HepG2 (cell line): ENCODE data around the gene PEMT. TPM values are rescaled to one million over a fixed set of nuclear protein-coding genes. Genes with fewer than 3 reads are reported as not detected.

Experiments used
- ATF1 ChIP-seq: IDR thresholded peaks from 2 replicates; pipeline ENCODE4 v1.6.1; 2016; ENCODE audit warnings: mild to moderate bottlenecking, control low read depth
- BCL6 ChIP-seq: IDR thresholded peaks from 2 replicates; pipeline ENCODE4 v1.6.1; 2016; ENCODE audit warnings: missing genetic modification reagents, missing compliant biosample characterization
- KDM5B ChIP-seq: sonication (generic); formaldehyde crosslinking; IDR thresholded peaks from 2 replicates; pipeline ENCODE4 v1.4.0; 2020; ENCODE audit warnings: missing genetic modification reagents, mild to moderate bottlenecking, borderline replicate concordance
- MED13 ChIP-seq: sonication (generic); formaldehyde crosslinking; IDR thresholded peaks from 2 replicates; pipeline ENCODE4 v1.5.0; 2020; ENCODE audit warnings: missing genetic modification reagents
- NRL ChIP-seq: sonication (generic); formaldehyde crosslinking; IDR thresholded peaks from 2 replicates; pipeline ENCODE4 v1.5.0; 2020; ENCODE audit warnings: missing genetic modification reagents, mild to moderate bottlenecking, moderate library complexity, borderline replicate concordance
- PAX8 ChIP-seq: sonication (generic); formaldehyde crosslinking; IDR thresholded peaks from 2 replicates; pipeline ENCODE4 v1.8.0; 2022; ENCODE audit warnings: mild to moderate bottlenecking, missing genetic modification reagents, borderline replicate concordance
- RFX1 ChIP-seq: fragments of 450-650 bp; IDR thresholded peaks from 2 replicates; pipeline ENCODE4 v1.6.1; 2017
- ZMYM4 ChIP-seq: sonication (generic); formaldehyde crosslinking; IDR thresholded peaks from 2 replicates; pipeline ENCODE4 v1.8.1; 2023; ENCODE audit warnings: mild to moderate bottlenecking, missing genetic modification reagents
- ZNF3 ChIP-seq: IDR thresholded peaks from 2 replicates; pipeline ENCODE4 v1.7.0; 2017; ENCODE audit warnings: inconsistent platforms
- ZNF556 ChIP-seq: sonication (generic); formaldehyde crosslinking; IDR thresholded peaks from 2 replicates; pipeline ENCODE4 v1.4.0; 2020; ENCODE audit warnings: mild to moderate bottlenecking, missing genetic modification reagents, borderline replicate concordance
- ZNF75D ChIP-seq: sonication (generic); formaldehyde crosslinking; IDR thresholded peaks from 2 replicates; pipeline ENCODE4 v1.8.1; 2023; ENCODE audit warnings: missing genetic modification reagents, mild to moderate bottlenecking, borderline replicate concordance
- ZNF816 ChIP-seq: sonication (generic); formaldehyde crosslinking; IDR thresholded peaks from 2 replicates; pipeline ENCODE4 v1.8.0; 2022; ENCODE audit warnings: missing genetic modification reagents, mild to moderate bottlenecking, borderline replicate concordance
- ZNF891 ChIP-seq: sonication (generic); formaldehyde crosslinking; IDR thresholded peaks from 2 replicates; pipeline ENCODE4 v1.5.0; 2020; ENCODE audit warnings: mild to moderate bottlenecking, missing genetic modification reagents
- polyA plus RNA-seq, 8 experiments: library from polyadenylated mRNA; depleted of rRNA in 3 of 8; stranded (reverse) in 7 of 8; unstranded in 1 of 8; fragments of >200 nt; fragmentation: Illumina TruSeq in 4 of 8; extraction: Trizol in 4 of 8; gene quantifications; 2 replicates each; pipeline versions ENCODE4 v1.2.1 to v1.2.3, GENCODE V29; 2011 to 2016; ENCODE audit warnings: low read depth in 4 of 8, missing spikeins in 1 of 8, mixed read lengths in 1 of 8; ENCODE audit not compliant: insufficient read depth in 1 of 8
- total RNA-seq, 5 experiments: library from RNA; depleted of rRNA; stranded (reverse); fragments of >200 nt; fragmentation: Illumina TruSeq; extraction: Trizol; gene quantifications; 2 replicates each; pipeline ENCODE4 v1.2.3, GENCODE V29; 2016; ENCODE audit warnings: low read depth in 1 of 5
- TF ChIP-seq, protein P1 (sequence below): sonication (generic); formaldehyde crosslinking; IDR thresholded peaks from 2 replicates; pipeline ENCODE4 v1.4.0; 2020; ENCODE audit warnings: mild to moderate bottlenecking, low read depth, missing genetic modification reagents
- TF ChIP-seq, protein P2 (sequence below): IDR thresholded peaks from 2 replicates; pipeline ENCODE4 v1.6.1; 2018; ENCODE audit warnings: missing genetic modification reagents, mild to moderate bottlenecking, missing compliant biosample characterization
- TF ChIP-seq, protein P3 (sequence below): sonication (generic); formaldehyde crosslinking; IDR thresholded peaks from 2 replicates; pipeline ENCODE4 v1.5.0; 2020; ENCODE audit warnings: mild to moderate bottlenecking, missing genetic modification reagents, borderline replicate concordance
- TF ChIP-seq, protein P4 (sequence below): sonication (generic); formaldehyde crosslinking; IDR thresholded peaks from 2 replicates; pipeline ENCODE4 v1.8.1; 2023; ENCODE audit warnings: mild to moderate bottlenecking, moderate library complexity, missing genetic modification reagents

Gene PEMT
- total and polyA plus RNA-seq, 2 of the 13 experiments (the other 11 are each of a cell fraction or from before 2014, with no cell fraction given), result 31.7 to 43.6 TPM

DNA sequence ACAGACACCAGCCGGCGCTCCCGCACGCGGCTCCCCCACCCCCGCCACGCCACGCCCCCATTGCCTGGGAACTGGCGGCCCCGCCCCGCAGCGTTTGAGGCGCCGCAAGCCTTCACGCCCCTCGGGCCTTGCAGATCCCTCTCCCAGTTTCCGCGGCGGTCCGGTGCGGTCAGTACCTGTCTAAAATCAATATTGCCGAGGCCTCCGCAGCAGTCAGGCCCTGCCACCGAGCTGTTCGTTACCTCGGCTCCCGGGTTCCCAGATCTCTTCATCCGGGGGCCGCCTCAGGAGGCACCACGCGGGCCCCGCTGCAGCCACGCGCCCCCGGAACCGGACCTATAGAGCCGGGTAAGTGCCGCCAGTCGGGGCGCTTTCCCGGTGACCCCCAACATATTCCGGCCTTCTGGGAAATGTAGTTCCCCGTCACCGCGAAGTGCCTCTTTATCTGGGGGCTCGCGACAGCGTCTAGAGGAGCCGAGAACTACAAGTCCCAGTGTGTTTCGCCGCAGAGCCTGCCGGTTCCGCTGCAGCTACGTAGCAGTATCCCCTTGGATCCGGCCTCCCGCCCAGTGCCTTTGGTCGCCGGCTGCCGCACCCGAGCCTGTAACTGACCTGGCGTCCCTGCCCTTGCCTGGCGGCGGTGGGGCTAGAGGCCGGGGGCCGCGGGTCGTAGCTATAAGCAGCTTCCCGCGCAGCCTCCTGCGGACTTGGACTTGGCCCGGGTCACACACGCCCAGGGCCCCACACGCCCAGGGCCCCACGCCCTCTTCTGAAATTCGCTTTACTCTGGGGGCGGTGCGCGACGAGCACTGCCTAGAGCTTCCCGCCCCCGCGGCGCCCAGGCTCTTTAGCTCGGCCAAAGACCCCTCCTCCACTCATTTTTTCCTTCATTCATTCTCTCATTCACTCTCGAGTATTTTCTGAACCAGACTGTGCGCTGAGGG, at the start of gene PEMT (continued):
- peak; percentile 74 for TF ChIP-seq NRL (CRISPR knock-in tag)
- TF ChIP-seq ZNF816 (CRISPR knock-in tag), result no peak
- TF ChIP-seq, protein P1, sequence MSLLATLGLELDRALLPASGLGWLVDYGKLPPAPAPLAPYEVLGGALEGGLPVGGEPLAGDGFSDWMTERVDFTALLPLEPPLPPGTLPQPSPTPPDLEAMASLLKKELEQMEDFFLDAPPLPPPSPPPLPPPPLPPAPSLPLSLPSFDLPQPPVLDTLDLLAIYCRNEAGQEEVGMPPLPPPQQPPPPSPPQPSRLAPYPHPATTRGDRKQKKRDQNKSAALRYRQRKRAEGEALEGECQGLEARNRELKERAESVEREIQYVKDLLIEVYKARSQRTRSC (CRISPR knock-in tag), result no peak
- TF ChIP-seq KDM5B, result peak; percentile 90
- TF ChIP-seq, protein P2, sequence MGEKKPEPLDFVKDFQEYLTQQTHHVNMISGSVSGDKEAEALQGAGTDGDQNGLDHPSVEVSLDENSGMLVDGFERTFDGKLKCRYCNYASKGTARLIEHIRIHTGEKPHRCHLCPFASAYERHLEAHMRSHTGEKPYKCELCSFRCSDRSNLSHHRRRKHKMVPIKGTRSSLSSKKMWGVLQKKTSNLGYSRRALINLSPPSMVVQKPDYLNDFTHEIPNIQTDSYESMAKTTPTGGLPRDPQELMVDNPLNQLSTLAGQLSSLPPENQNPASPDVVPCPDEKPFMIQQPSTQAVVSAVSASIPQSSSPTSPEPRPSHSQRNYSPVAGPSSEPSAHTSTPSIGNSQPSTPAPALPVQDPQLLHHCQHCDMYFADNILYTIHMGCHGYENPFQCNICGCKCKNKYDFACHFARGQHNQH (CRISPR knock-in tag), result peak; percentile 80
- TF ChIP-seq ZNF3 (CRISPR knock-in tag), result no peak
- TF ChIP-seq BCL6 (CRISPR knock-in tag), result 0 out of 2 replicates have a peak, but pooled peaks have one; percentile 4
- no peak for TF ChIP-seq MED13 (CRISPR knock-in tag)
- no peak for TF ChIP-seq RFX1
- TF ChIP-seq, protein P3, sequence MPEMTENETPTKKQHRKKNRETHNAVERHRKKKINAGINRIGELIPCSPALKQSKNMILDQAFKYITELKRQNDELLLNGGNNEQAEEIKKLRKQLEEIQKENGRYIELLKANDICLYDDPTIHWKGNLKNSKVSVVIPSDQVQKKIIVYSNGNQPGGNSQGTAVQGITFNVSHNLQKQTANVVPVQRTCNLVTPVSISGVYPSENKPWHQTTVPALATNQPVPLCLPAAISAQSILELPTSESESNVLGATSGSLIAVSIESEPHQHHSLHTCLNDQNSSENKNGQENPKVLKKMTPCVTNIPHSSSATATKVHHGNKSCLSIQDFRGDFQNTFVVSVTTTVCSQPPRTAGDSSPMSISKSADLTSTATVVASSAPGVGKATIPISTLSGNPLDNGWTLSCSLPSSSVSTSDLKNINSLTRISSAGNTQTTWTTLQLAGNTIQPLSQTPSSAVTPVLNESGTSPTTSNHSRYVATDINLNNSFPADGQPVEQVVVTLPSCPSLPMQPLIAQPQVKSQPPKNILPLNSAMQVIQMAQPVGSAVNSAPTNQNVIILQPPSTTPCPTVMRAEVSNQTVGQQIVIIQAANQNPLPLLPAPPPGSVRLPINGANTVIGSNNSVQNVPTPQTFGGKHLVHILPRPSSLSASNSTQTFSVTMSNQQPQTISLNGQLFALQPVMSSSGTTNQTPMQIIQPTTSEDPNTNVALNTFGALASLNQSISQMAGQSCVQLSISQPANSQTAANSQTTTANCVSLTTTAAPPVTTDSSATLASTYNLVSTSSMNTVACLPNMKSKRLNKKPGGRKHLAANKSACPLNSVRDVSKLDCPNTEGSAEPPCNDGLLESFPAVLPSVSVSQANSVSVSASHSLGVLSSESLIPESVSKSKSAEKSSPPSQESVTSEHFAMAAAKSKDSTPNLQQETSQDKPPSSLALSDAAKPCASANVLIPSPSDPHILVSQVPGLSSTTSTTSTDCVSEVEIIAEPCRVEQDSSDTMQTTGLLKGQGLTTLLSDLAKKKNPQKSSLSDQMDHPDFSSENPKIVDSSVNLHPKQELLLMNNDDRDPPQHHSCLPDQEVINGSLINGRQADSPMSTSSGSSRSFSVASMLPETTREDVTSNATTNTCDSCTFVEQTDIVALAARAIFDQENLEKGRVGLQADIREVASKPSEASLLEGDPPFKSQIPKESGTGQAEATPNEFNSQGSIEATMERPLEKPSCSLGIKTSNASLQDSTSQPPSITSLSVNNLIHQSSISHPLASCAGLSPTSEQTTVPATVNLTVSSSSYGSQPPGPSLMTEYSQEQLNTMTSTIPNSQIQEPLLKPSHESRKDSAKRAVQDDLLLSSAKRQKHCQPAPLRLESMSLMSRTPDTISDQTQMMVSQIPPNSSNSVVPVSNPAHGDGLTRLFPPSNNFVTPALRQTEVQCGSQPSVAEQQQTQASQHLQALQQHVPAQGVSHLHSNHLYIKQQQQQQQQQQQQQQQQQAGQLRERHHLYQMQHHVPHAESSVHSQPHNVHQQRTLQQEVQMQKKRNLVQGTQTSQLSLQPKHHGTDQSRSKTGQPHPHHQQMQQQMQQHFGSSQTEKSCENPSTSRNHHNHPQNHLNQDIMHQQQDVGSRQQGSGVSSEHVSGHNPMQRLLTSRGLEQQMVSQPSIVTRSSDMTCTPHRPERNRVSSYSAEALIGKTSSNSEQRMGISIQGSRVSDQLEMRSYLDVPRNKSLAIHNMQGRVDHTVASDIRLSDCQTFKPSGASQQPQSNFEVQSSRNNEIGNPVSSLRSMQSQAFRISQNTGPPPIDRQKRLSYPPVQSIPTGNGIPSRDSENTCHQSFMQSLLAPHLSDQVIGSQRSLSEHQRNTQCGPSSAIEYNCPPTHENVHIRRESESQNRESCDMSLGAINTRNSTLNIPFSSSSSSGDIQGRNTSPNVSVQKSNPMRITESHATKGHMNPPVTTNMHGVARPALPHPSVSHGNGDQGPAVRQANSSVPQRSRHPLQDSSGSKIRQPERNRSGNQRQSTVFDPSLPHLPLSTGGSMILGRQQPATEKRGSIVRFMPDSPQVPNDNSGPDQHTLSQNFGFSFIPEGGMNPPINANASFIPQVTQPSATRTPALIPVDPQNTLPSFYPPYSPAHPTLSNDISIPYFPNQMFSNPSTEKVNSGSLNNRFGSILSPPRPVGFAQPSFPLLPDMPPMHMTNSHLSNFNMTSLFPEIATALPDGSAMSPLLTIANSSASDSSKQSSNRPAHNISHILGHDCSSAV (CRISPR knock-in tag), result no peak; the same call in 1 of the 2 replicates
- no peak for TF ChIP-seq ZNF75D (CRISPR knock-in tag)
- TF ChIP-seq, protein P4, sequence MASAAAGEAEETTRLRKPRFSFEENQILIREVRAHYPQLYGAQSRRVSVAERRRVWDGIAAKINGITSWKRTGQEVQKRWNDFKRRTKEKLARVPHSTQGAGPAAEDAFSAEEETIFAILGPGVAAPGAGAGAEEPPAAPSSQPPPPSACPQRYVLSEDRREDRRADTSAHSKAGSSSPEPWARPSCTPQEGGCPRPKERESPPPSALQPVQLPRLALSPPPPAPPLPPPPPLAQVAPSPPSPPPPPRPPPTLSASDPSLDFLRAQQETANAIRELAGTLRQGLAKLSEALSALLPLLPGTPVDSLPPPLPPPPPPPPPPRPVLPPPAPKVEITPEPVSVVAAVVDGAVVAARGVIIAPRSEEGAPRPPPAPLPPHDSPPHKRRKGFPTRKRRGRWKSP, result no peak
- peak; percentile 34; the same call in 1 of the 2 replicates for TF ChIP-seq ZNF891 (CRISPR knock-in tag)
- peak; percentile 90 for TF ChIP-seq ATF1
- no peak for TF ChIP-seq PAX8 (CRISPR knock-in tag)
- TF ChIP-seq ZMYM4 (CRISPR knock-in tag), result peak; percentile 71
- no peak; the same call in 1 of the 2 replicates for TF ChIP-seq ZNF556 (CRISPR knock-in tag)
